ENCODE results near the gene ORC3.

DNA sequence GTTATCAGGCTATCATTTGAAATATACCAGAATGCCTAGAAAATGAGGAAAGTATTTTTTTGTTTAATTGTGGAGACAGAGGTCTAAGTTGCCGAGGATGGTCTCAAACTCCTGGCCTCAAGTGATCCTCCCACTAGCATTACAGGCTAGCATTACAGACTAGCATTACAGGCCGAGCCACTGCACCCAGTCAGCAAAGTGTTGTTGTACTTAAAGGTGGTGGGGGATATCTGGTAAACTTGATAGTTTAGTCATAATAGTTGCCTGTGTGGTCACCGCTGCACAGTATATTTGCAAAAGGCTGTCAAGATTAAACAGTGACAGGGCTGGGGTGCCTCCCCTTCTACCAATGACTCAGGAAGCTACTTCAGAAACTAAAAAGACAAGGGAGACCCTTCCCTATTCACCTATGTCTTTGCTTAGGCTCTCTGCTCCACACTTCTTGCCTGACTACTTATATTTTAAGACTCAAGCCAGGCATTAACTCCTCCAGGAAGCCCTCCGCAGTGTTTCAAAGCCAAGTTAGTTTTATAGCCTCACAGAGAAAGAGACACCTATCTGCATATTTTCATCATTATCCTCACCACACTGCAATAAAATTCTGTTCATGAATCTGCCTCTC is 115.2 kb downstream of the ORC3 start:
- TF ChIP-seq EZH2 (IDR thresholded peaks at IDR 0.05; ENCODE audit: insufficient read depth, poor library complexity, severe bottlenecking) (no peak), EZH2phosphoT487 (IDR thresholded peaks at IDR 0.05; ENCODE audit: insufficient read depth, low read depth) (no peak)

Data from GM23248 (cell line).